ENCODE results near the gene FRAS1. TPM values are rescaled to one million over a fixed set of nuclear protein-coding genes. Genes with fewer than 3 reads are reported as not detected.

FRAS1 gene
- total and polyA plus RNA-seq, 2 of the 8 experiments (the other 6 are each of a cell fraction or from before 2014, with no cell fraction given): 38.5 to 109 TPM

DNA sequence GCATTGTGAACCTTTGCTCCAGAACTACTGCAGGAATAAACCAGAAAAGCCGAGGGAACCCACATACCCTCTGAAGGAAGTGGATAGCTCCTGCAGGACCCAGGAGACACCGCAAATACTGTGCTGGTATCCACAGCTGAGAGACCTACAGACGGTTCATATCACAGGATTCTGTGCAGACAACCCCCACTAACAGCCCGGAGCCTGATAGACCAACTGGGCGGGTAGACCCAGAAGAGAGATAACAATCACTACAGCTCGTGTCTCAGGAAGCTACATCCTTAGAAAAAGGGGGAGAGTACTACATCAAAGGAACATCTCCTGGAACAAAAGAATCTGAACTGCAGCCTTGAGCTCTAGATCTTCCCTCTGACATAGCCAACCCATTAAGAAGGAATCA is 150.8 kb downstream of the FRAS1 start:
- CTCF ChIA-PET (ENCODE audit: partially characterized antibody): interaction anchor here (1.1 kb wide), 1 partner anchor 16 kb away, joined by 4 read pairs; no protein-coding TSS in a partner anchor
- Histone ChIP-seq H4K8ac (ENCODE audit: extremely low read depth, insufficient read depth, low read length) (no peak overlapping the region), H2BK5ac (ENCODE audit: low read depth, low read length) (no peak overlapping the region), H4K20me1 (replicated peaks in 1 of 2; ENCODE audit: control insufficient read depth in 1 of 2, insufficient read depth in 2 of 2, low read length in 2 of 2) (no peaks in the 10 kb centered on the region), H3K9ac (replicated peaks in 1 of 4; ENCODE audit: extremely low read depth in 1 of 4, low read depth in 3 of 4, low read length in 3 of 4) (no peak overlapping the region), H2BK12ac (ENCODE audit: low read depth, low read length) (no peak overlapping the region), H2AFZ (ENCODE audit: low read length) (no peak overlapping the region), H2BK20ac (ENCODE audit: low read length) (no peak overlapping the region), H3K18ac (ENCODE audit: extremely low read depth, low read length) (no peak overlapping the region), H3K56ac (replicated peaks; ENCODE audit: insufficient read length, low read depth, low read length) (no peak overlapping the region), H3K23me2 (ENCODE audit: low read depth, low read length) (no peaks in the 10 kb centered on the region), H3K4me2 (ENCODE audit: insufficient read depth in 1 of 2, low read depth in 2 of 2, low read length in 2 of 2) (no peak overlapping the region), H4K5ac (ENCODE audit: insufficient read length, low read depth, low read length) (no peak overlapping the region), H3K27me3 (replicated peaks in 1 of 4; ENCODE audit: control insufficient read depth in 3 of 4, extremely low read depth in 1 of 4, insufficient read depth in 3 of 4, low read length in 3 of 4) (no peaks in the 10 kb centered on the region), H3K4me3 (ENCODE audit: extremely low read depth in 1 of 4, insufficient read depth in 2 of 4, low read depth in 3 of 4, low read length in 4 of 4) (no peak overlapping the region), H3K36me3 (ENCODE audit: control insufficient read depth in 2 of 4, insufficient read depth in 4 of 4, low read length in 3 of 4) (no peaks in the 10 kb centered on the region; a peak in 2 of 8 replicates), H2AK5ac (ENCODE audit: low read depth, low read length) (no peak overlapping the region), H3K4me1 (replicated peaks in 1 of 4; ENCODE audit: control insufficient read depth in 3 of 4, insufficient read depth in 4 of 4, low read length in 3 of 4) (peaks cover 0 to 6% (median 3%) of the 10 kb centered on the region in 4 experiments; a peak in 2 of 7 replicates), H2BK120ac (replicated peaks; ENCODE audit: low read depth, low read length) (no peak overlapping the region), H3K79me1 (ENCODE audit: low read depth, low read length) (peaks cover 2% of the 10 kb centered on the region; the same call in 1 of the 2 replicates), H4K91ac (replicated peaks; ENCODE audit: insufficient read length, low read length) (no peak overlapping the region), H3K4ac (replicated peaks; ENCODE audit: insufficient read length, low read depth, low read length) (no peak overlapping the region), H3K27ac (ENCODE audit: low read depth, low read length) (no peak overlapping the region), H3K23ac (ENCODE audit: insufficient read length) (no peak overlapping the region), H3K14ac (ENCODE audit: insufficient read length) (no peak overlapping the region), H3K79me2 (ENCODE audit: control insufficient read depth in 1 of 2, insufficient read depth in 2 of 2, low read length in 2 of 2) (peaks cover 4 to 90% of the 10 kb centered on the region in 2 experiments; a peak in 3 of 4 replicates), H3K9me3 (ENCODE audit: insufficient read depth in 2 of 2, low read depth in 1 of 2, low read length in 1 of 2) (no peaks in the 10 kb centered on the region), H2BK15ac (ENCODE audit: low read length) (no peak overlapping the region)
- POLR2A ChIA-PET (ENCODE audit: partially characterized antibody): no interaction called here
- TF ChIP-seq TCF12 (IDR thresholded peaks at IDR 0.05; ENCODE audit: low read depth, low read length): no peak
- no peak for TF ChIP-seq EZH2 (IDR thresholded peaks at IDR 0.05; ENCODE audit: low read depth, low read length, severe bottlenecking)
- FAIRE-seq (peak; percentile 13), DNase-seq (ENCODE audit: low read depth in 1 of 2, low spot score in 2 of 2) (no peak)
- 87% methylated on average over 6 of the region's 6 CpGs; no CpG with 5 or more reads in 1 of the 2 experiments for WGBS, 2 experiments (ENCODE audit: extremely low coverage in 1 of 2, insufficient coverage in 1 of 2, insufficient read length in 1 of 2, insufficient replicate concordance in 2 of 2, low coverage in 1 of 2, low lambda C conversion rate in 2 of 2, missing lambda C conversion rate in 1 of 2)

Measured in H1 (cell line).